Activated T-cell treated with anti-CD3 and anti-CD28 coated beads for 48 hours (primary cell): ENCODE measurements around the gene SURF1.
"Not testable (repeated sequence)": the region's sequence is repeated elsewhere in the genome, so short reads cannot be mapped to it uniquely, and the experiment has no call there.

Experiments
- DNase-seq: peaks from one replicate; pipeline ENCODE4 v3.0.0-alpha.2; 2020; ENCODE audit warnings: low read depth

SURF1 gene

DNA sequence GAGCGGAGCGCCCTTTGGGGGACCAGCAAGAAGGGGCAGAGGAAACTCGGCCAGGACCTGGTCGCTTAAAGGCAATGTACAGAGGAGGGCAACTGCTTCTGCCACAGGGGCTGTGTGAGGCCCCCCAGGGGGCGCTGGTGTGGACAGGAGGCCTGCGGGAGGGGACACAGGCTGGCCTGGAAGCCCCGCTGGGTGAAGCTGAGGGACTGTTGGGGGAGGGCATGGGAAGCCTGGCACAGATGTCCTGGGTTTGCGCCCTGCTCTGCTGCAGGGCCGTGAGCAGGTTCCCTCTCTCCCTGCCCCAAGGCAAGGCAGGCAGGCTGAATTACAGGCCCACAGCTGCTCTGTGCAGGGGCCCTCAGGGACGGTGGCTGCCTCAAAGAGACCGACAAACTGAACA lies 13.7 kb downstream of the SURF1 start:
- DNase-seq: no peak

DNA sequence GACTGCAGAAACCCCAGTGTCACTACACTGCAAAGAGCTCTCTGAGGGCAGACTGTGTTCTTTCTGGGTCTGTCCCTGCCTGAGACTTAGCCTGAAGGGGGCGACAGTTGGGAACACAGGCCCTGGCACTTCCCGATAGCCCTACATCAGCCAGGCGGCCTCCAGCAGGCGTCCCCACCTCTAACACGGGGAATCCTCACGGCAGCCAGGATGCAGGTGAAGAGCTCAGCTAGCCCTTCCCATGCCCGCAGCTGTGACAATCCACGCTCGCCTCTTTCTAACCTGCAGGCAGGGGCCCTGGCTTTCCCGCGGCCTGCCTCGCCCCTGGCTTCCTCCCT lies 14.2 kb downstream of the SURF1 start:
- DNase-seq: no peak

DNA sequence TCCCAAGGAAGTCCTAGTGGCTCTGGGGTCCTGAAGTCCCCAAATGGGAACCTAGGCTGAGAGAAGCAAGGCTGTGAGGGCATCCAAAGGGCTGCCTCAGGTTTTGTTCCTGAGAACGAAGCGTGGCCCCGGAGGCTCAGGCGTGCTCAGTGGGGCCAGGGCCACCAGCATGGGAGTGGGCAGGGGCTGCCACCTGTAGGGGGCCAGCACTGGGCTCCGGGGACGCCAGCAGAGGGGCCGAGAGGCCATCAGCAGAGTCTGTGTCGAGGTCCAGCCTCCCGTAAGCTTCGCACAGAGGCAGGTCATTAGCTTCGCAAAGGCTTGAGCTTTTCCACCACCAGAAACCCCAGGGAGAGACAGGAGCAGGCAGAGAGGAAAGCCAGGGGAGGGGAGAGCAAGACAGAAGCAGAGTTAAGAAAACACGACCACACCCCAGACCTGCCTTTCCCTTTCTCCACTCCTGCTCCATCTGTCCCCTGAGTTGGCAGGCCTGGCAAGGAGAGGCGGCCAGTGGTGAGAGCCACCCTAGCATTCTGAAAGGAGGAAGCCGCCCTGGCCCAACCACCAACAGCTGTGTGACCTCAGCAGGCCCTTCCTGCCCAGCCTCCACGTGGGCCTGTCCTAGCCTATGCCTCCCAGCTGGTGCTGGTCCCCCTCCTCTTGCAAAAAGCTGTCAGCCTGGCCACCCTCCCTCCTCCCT lies 14.8 kb downstream of the SURF1 start:
- no peak for DNase-seq

DNA sequence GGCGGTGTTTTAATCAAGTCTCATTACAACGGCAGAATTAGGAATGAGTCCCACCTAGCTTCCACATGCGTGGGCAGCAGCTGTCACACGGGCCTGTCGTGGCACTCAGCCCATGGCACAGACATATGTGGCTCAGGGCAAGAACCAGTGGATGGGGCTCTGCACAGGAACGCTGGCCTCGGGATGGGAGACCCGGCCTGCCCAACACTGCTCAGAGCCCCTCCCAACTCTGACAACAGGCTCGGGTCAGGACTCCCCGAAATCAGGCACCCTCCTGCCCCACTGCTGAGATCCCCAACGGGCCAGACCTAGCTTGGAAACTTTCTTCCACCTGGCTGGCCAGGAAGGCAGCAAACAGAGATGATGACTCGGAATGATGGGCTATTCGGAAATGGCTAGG lies 15.4 kb downstream of the SURF1 start:
- no peak for DNase-seq

DNA sequence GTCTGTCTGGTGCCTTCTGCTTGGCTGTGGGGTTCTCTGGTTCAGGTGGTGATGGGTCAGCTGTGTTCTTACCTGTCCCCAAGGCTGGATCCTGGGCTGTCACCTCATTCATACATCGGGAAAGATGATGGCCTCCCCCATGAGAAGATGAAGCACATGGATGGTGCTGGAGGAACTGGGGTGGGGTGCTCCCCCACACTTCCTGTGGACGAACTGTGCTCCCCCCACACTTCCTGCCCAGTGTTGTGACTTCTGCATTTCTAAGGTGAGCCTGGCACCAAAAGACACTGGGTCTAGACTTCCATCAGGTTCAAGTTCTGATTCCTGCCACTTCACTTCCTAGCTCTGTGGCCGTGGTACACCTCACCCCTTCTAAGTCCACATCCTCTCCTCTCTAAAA lies 16.0 kb downstream of the SURF1 start:
- DNase-seq: no peak

DNA sequence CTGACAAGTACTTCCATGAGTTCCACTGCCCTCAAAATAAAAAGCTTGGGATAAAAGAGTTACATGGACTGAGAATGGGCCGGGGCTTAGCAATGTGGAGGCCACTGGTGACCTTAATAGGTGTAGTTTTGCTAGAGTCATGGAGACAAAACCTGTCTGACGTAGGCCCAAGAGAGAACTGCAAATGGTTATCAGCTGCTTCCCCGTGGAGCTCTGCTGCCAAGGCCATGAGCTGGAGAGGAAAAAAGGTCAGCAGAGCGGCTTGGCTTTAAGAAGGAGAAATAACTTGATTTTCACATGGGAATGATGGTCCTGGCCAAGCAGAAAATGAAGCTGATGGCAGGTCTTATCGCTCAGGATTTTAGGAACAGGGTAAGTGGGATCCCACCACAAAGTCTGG lies 16.6 kb downstream of the SURF1 start:
- no peak for DNase-seq

DNA sequence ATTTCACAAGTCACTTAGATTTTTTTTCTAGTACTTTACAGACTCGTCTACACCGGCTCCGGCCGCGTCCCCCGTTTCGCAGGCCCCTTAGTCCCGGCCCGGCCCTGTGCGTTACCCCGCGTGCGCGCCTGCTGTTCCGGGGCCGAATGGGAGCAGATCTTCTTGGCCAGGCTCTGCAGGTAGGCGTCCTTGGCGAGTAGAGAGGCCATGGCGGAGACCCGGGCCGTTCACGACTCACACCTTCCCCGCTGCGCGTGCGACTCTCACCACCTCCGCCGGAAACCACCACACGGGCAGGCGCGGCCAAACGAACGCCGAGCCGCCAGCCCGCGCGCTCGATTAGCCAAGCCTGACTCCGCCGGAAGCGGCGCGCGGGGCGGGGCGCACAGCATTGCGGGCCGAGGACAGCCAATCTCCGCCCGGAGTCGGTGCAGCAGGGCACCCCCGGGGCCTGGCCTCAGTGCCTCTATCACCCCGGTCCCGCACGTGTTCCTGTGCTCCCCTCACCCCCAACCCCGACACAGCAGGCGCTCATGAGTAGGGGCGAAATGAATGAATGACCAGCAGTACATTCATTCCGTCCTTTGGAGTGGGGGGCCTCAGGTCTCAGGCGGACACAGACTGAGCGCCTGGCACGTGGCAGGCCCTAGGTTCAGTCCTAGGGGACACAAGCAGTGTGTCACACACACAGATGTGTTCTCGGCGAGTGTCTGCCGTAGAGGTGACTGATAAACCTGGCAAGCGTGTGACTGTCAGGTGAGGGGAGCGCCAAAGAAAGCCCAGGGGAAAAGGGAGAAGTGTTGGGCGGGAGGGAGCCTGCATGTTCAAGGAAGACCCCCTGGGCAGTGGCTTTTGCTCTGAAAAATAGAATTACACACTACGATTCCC lies 20.1 kb downstream of the SURF1 start, which contains the start of gene SURF6:
Gene SURF6, minus strand, starts transcription at position 265 of the 888 bp plus-strand sequence. Its CDS starts 56 bp downstream, at position 209.
- DNase-seq: peak; percentile 97

DNA sequence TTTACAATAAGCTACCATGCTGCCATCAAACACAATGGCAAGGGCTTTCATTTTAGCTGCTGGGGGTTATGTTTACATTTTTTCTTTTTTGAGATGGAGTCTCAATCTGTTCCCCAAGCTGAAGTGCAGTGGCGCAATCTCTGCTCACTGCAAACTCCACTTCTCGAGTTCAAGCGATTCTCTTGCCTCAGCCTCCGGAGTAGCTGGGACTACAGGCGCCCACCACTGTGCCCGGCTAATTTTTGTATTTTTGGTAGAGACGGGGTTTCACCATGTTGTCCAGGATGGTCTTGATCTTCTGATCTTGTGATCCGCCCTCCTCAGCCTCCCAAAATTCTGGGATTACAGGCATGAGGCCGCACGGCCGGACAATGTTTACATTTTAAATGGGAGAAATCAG lies 21.4 kb downstream of the SURF1 start:
- not testable (repeated sequence) for DNase-seq

DNA sequence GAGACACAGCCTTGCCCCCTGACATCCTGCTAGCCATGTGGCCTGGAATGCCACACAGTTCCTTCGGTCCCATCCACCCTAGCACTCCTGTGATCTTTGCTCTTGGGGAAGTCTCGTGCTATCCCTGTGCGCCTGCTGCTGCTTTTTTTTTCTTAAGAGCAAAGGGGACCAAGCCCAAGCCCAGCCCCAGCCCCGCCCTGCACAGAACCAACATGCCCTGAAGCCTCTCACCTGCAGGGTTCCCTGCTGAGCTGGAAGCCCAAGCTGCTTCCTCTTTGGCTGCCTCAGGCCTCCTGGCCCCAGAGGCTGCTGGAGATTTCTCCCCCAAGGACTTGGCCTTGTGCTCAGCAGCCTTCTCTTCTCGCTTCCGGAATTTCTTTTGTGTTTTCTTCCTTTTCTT lies 22.1 kb downstream of the SURF1 start:
- DNase-seq: no peak

DNA sequence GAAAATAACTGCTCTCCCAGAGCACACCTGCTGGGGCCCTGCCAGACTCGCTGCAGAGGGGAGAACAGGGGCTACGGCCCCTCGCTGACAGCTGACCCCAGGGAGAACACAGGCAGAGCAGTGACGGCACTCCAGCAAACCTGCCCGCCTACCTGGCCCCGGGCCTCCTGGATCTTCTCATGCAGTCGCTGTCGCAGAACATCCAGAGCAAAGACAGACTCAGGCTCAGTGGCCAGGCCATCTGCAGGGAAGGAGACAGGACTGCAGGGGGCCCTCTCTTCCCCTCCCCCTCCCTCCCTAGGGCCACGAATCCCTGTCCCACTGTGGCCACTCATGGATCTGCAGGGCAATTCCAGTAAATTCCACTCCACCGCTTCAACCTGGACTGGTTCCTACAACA lies 22.7 kb downstream of the SURF1 start:
- no peak for DNase-seq

DNA sequence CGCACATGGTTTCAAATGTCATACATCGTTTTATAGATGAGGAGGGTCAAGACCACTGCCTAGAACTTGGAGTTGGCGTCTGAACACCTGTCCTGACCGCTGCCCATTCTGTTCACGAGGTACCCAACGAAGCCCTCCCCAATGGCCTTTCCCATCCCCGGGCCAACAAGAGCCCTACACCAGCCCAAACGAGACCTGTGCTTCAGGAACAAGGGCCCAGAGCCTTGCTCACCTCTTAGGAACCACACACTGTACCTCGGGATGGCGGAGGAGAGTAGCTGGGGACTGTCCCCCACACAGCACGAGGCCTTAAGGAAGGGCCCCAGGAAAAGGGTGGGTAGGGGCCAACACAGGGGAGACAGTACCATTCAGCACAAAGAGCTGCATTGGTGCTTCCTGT lies 23.3 kb downstream of the SURF1 start:
- DNase-seq: no peak

DNA sequence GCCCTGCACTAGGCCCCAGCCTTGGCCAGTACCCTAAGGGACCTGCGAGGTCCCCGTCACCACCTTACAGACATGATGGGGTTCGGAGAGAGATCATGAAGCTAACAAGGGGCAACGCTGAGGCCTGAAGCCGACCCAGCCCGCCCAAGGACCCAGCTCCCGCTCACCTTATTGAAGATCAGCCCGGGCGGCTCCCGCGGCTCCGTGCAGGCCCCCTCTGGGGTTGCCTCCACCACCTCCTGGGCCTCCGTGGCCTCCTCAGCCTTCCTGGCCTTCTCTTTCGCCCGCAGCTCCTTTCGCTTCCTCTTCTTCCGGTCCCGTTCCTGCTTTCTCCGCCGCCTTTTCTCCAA lies 23.9 kb downstream of the SURF1 start:
- DNase-seq: no peak

DNA sequence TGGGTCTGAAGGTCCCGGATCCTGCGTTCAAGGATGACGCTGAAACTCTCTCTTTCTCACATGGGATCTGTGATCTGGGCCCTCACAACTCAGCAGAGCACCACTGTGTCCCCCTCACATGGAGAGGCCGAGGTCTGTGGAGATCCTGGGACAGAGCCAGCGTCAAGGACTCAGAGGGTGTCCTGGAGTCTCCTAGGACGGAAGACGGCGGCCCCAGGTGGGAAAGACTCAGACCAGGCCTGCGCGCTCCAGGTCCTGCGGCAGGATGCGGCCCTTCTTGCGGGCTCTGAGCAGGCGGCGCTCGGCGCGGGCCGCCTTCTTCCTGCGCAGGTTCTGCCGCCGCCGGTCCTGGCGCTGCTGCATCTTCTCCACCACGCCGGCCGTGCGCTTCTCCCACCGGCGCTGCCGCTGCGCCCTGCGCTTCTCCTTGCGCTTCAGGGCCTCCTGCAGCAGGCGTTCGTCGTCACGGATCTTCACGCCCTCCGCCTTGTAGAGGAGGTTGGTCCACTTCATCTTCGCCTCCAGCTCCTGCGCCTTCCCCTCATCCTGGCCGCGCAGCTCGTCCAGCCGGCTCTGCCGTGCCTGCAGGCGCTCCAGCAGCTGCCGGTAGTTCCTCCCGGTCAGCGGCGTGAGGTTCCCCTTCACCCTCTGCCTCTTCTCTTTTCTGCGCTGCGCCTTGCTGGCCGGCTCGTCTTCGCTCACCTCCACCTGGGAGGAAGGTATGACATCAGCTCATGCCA lies 24.5 kb downstream of the SURF1 start:
- no peak for DNase-seq

DNA sequence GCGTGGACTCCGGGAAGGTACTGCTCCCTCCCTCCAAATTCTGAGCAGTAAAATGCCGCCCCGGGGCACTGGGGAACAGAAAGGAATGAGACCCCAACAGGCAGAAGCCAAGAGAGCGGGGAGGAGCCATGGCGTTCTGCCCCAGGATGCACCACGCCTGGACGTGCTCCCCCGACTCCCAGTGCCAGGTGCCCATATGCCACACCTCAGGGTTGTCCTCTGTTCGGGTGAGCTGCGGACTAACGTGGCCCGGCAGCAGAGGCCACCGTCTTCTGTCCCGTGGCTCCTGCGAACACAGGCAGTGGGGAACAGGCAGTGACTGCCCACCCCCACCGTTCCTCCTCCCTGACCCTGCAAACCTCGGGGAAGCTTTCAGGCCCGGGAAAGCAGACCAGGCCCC lies 25.1 kb downstream of the SURF1 start:
- DNase-seq: no peak

DNA sequence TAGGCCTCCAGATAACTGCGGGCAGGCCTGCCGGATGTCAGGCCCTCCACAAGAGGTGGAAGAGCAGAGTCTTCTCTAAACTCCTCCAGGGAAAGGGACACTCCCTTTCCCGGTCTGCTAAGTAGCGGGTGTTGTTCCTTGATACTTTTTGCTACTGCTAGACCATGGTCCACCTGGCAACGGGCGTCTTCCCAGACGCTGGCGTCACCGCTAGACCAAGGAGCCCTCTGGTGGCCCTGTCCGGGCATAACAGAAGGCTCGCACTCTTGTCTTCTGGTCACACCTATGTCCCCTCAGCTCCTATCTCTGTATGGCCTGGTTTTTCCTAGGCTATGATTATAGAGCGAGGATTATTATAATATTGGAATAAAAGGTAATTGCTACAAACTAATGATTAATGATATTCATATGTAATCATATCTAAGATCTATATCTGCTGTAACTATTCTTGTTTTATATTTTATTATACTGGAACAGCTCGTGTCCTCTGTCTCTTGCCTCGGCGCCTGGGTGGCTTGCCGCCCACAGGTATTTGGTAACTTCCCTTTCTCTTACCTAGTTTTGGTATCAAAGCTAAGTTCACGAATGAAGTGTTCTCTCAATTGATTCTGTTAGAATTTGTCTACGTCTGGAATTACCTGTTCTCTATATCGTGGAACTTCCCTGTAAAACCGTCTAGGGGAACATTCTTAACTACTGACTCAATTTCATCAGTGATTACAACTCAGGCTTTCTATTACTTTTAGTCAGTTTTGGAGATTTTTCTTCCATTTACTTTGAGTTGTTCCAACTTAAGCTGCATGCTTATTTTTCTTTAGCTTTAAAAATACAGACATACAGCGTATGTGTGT lies 26.8 kb downstream of the SURF1 start:
- DNase-seq: not testable (repeated sequence)

DNA sequence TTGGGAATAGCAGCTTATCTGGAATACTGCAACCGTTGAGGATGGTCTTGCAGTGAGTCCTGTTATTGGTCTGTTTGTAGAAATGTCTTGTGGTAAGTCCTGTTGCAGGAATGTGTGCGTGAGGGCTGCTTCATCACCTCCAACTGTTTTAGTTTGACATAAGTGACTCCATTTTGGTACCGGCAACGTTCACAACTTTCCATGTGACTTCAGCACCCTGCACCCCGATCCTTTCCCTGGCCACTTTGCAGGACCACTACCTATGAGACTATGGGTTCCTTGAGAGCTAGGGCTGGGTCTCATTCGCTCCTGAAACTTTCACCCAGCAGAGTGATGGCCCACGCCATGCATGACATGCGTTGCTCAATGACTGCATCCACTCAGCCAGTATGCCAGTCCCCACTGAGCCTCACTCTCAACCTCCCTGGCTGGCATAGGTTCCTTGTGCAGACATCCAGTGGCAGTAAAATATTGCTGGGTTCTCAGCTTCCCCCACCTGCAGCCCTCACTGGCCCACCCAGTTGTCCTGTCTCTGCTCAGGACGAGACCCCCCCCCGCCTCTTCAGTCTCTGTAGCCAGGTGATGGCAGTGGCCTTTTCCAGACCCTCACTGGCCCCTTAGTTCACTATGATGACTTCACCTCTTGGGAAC lies 28.3 kb downstream of the SURF1 start:
- DNase-seq: no peak

DNA sequence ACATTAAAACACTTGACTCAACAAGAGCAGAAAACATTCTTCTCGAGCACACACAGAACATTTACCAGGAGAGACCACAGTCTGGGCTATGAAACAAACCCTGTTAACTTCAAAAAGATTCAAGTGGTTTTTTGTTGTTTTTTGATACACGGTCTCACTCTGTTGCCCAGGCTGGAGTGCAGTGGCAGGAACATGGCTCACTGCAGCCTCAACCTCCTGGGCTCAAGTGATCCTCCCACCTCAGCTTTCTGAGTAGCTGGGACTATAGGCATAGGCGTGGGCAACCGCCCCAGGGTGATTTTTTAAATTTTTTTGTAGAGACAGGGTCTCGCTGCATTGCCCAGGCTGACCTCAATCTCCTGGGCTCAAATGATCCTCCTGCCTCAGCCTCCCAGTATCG lies 29.3 kb downstream of the SURF1 start:
- not testable (repeated sequence) for DNase-seq

DNA sequence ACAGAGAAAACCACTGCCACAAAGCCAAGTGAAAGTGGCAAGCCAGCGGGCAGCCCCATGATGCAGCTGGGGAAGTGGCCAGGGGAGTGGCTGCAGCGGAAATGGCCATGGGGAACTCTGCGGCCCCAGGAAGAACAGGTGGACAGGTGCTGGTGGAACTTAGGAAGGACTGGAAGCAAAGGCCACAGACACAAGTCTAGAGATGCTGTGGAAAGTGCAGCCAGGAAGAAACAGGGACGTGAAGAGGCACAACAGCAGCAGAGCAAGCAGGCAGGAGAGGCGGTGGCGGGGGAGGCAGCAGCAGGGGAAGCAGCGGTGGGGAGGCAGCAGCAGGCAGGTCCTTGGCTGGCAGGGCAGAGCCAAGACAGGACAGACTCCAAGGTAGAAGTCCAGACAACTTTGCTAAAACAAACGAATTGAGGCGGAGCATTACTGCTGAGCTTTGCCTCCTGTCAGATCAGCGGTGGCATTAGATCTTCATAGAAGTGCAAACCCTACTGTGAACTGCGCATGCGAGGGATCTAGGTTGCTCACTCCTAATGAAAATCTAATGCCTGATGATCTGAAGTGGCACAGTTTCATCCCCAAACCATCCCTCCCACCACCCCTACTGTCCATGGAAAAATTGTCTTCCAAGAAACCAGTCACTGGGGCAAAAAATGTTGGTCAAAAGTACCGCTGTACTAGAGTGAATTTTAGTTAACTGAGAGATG lies 32.1 kb downstream of the SURF1 start:
- DNase-seq: no peak

DNA sequence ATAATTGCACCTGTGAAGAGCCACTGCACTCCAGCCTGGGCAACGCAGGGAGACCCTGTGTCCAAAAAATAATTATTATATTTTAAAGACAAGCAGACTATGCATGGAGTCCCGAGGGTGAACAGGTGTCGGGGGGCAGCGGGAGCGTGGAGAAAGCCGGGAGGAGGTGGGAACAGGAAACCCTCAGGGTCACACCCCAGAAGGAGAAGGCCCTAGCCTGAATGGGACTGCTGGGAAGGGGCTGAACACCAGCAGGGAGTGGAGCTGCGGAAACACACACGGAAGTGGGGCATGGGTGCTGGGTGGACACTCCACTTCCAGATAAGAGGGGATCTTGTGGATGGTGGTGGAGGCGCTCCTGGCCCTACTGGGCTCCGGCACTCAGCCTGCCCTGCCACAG lies 33.1 kb downstream of the SURF1 start:
- DNase-seq: no peak

DNA sequence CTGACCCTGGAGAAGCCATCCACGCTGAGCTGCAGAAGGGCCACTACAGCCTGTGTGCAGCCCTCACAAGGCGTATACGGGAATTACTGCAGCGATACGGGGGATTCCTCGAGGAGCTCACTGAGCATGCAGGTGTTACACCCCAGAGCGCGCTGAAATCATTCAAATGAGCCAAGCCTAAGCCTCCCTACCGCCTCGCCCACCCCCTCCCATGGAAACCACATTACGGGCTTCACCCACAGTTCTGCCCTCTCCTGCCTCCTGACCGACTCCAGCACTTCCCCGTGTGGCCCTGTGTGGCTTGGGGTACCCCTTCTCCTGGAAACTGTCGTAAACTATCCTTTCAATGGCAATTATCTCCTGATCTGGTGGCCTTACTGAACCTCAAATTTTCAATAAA lies 33.6 kb downstream of the SURF1 start:
- no peak for DNase-seq

DNA sequence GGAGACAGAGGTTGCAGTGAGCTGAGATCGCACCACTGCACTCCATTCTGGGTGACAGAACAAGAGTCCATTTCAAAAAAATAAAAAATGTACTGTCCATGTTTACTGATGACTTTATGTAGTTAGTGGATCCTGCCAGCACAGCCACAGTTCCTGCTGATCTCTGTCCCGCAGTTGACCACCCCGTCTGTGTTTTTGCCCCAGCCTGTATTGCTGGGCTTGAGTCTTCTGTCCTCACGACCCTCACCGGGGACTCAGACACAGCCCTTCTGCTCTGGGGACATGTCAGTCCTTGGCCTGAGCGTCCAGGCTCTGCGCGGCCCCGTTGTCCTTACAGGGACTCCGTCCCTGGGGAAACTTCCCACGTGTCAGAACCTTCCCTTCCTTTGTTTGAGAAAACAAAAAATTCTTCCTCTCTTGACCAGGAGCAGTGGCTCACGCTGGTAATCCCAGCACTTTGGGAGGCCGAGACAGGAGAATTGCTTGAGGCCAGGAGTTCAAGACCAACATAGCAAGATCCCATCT lies 34.8 kb downstream of the SURF1 start:
- no peak for DNase-seq
